ENCODE results near the gene HNRNPC. TPM values are rescaled to one million over a fixed set of nuclear protein-coding genes. Genes with fewer than 3 reads are reported as not detected.
"Not testable (repeated sequence)": the region's sequence is repeated elsewhere in the genome, so short reads cannot be mapped to it uniquely, and the experiment has no call there.

Gene HNRNPC
- total RNA-seq, 1 experiment from 2014 or later: 814 TPM

GRCh38 chr14:21226467-21226866 lies 42.8 kb downstream of the HNRNPC start:
- in situ Hi-C loops (cut with HindIII; ENCODE audit: low pct_unique_long_range_greater_than_20kb, low sequenced_read_pairs): no loop called here
- DNase-seq (ENCODE audit: low read depth): no peak

- DNase-seq (ENCODE audit: low read depth); in situ Hi-C loops (cut with HindIII; ENCODE audit: low pct_unique_long_range_greater_than_20kb, low sequenced_read_pairs): not testable (repeated sequence)
Measured at GRCh38 chr14:21225164-21225563, 44.1 kb downstream of the HNRNPC start.

GRCh38 chr14:21220874-21221477 lies 48.3 kb downstream of the HNRNPC start:
- no peak for DNase-seq (ENCODE audit: low read depth)
- in situ Hi-C loops (cut with HindIII; ENCODE audit: low pct_unique_long_range_greater_than_20kb, low sequenced_read_pairs): no loop called here

- no peak for DNase-seq (ENCODE audit: low read depth)
- in situ Hi-C loops (cut with HindIII; ENCODE audit: low pct_unique_long_range_greater_than_20kb, low sequenced_read_pairs): no loop called here
Measured at GRCh38 chr14:21219561-21220111, 49.6 kb downstream of the HNRNPC start.

GRCh38 chr14:21219120-21219519 lies 50.1 kb downstream of the HNRNPC start:
- DNase-seq (ENCODE audit: low read depth): no peak
- in situ Hi-C loops (cut with HindIII; ENCODE audit: low pct_unique_long_range_greater_than_20kb, low sequenced_read_pairs): no loop called here

GRCh38 chr14:21215879-21216251 lies 53.4 kb downstream of the HNRNPC start:
- in situ Hi-C loops (cut with HindIII; ENCODE audit: low pct_unique_long_range_greater_than_20kb, low sequenced_read_pairs): no loop called here
- DNase-seq (ENCODE audit: low read depth): no peak

GRCh38 chr14:21215130-21215878 lies 53.9 kb downstream of the HNRNPC start:
- in situ Hi-C loops (cut with HindIII; ENCODE audit: low pct_unique_long_range_greater_than_20kb, low sequenced_read_pairs): no loop called here

GRCh38 chr14:21213652-21214051 lies 55.6 kb downstream of the HNRNPC start:
- in situ Hi-C loops (cut with HindIII; ENCODE audit: low pct_unique_long_range_greater_than_20kb, low sequenced_read_pairs): no loop called here
- DNase-seq (ENCODE audit: low read depth): no peak

More at GRCh38 chr14:21215130-21215878, 53.9 kb downstream of the HNRNPC start:
- no peak for DNase-seq (ENCODE audit: low read depth)

- in situ Hi-C loops (cut with HindIII; ENCODE audit: low pct_unique_long_range_greater_than_20kb, low sequenced_read_pairs); DNase-seq (ENCODE audit: low read depth): not testable (repeated sequence)
Measured at GRCh38 chr14:21212824-21213223, 56.4 kb downstream of the HNRNPC start.

GRCh38 chr14:21211509-21211908 lies 57.7 kb downstream of the HNRNPC start:
- no peak for DNase-seq (ENCODE audit: low read depth)
- in situ Hi-C loops (cut with HindIII; ENCODE audit: low pct_unique_long_range_greater_than_20kb, low sequenced_read_pairs): no loop called here

GRCh38 chr14:21210023-21210422 lies 59.2 kb downstream of the HNRNPC start:
- no peak for DNase-seq (ENCODE audit: low read depth)
- in situ Hi-C loops (cut with HindIII; ENCODE audit: low pct_unique_long_range_greater_than_20kb, low sequenced_read_pairs): no loop called here

GRCh38 chr14:21209185-21209584 lies 60.1 kb downstream of the HNRNPC start:
- in situ Hi-C loops (cut with HindIII; ENCODE audit: low pct_unique_long_range_greater_than_20kb, low sequenced_read_pairs): no loop called here
- no peak for DNase-seq (ENCODE audit: low read depth)

- DNase-seq (ENCODE audit: low read depth): no peak
- in situ Hi-C loops (cut with HindIII; ENCODE audit: low pct_unique_long_range_greater_than_20kb, low sequenced_read_pairs): no loop called here
Measured at GRCh38 chr14:21208554-21208953, 60.7 kb downstream of the HNRNPC start.

- in situ Hi-C loops (cut with HindIII; ENCODE audit: low pct_unique_long_range_greater_than_20kb, low sequenced_read_pairs): no loop called here
Measured at GRCh38 chr14:21206753-21207684, 62.2 kb downstream of the HNRNPC start.

GRCh38 chr14:21205678-21206581 lies 63.3 kb downstream of the HNRNPC start:
- in situ Hi-C loops (cut with HindIII; ENCODE audit: low pct_unique_long_range_greater_than_20kb, low sequenced_read_pairs): no loop called here
- DNase-seq (ENCODE audit: low read depth): no peak

More at GRCh38 chr14:21206753-21207684, 62.2 kb downstream of the HNRNPC start:
- no peak for DNase-seq (ENCODE audit: low read depth)

GRCh38 chr14:21205026-21205677 lies 64.1 kb downstream of the HNRNPC start:
- in situ Hi-C loops (cut with HindIII; ENCODE audit: low pct_unique_long_range_greater_than_20kb, low sequenced_read_pairs): no loop called here
- no peak for DNase-seq (ENCODE audit: low read depth)
